ENCODE results near the gene PLCD3.

DNA sequence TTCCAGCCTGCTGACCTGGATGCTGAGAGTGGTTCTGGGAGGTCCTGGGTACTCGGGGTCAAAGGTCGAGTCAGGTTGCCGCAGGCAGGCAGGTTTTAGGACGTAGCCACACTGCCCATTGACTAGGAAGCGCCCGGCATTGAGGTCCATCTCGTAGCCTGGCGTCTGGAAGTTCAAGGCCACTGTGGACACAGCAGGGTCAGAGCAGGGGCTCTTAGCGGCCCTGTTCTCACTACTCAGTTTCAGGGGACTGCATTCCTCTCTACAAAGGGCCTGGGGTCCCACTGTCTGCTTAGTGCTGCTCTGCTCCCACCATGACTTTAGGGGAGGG, 18.9 kb downstream of the PLCD3 start:
- TF ChIP-seq, protein P1, sequence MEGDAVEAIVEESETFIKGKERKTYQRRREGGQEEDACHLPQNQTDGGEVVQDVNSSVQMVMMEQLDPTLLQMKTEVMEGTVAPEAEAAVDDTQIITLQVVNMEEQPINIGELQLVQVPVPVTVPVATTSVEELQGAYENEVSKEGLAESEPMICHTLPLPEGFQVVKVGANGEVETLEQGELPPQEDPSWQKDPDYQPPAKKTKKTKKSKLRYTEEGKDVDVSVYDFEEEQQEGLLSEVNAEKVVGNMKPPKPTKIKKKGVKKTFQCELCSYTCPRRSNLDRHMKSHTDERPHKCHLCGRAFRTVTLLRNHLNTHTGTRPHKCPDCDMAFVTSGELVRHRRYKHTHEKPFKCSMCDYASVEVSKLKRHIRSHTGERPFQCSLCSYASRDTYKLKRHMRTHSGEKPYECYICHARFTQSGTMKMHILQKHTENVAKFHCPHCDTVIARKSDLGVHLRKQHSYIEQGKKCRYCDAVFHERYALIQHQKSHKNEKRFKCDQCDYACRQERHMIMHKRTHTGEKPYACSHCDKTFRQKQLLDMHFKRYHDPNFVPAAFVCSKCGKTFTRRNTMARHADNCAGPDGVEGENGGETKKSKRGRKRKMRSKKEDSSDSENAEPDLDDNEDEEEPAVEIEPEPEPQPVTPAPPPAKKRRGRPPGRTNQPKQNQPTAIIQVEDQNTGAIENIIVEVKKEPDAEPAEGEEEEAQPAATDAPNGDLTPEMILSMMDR (IDR thresholded peaks at IDR 0.05) = no peak
- no peak for TF ChIP-seq POLR2AphosphoS5 (IDR thresholded peaks at IDR 0.05)
- no peak for TF ChIP-seq EP300 (IDR thresholded peaks at IDR 0.05)

Data from suprapubic skin (tissue), 4 donors.